Fibroblast of lung (primary cell): ENCODE data around the gene RNF2. TPM values are rescaled to one million over a fixed set of nuclear protein-coding genes. Genes with fewer than 3 reads are reported as not detected.

ENCODE experiments used
- DNase-seq, 2 donors: peaks; one replicate each; pipeline versions ENCODE4 v3.0.0 to v3.0.0-alpha.2; 2010; ENCODE audit warnings: low read depth in 2 of 2
- H2AFZ ChIP-seq: 2 replicates; pipeline ENCODE4 v1.5.1; 2012; ENCODE audit warnings: low read length, control low read depth, inconsistent platforms
- H3K27ac ChIP-seq: 2 replicates; pipeline ENCODE4 v1.5.1; 2011; ENCODE audit warnings: low read length, control low read depth; ENCODE audit not compliant: insufficient read depth
- H3K27me3 ChIP-seq: 2 replicates; pipeline ENCODE4 v1.5.1; 2011; ENCODE audit warnings: mild to moderate bottlenecking, low read length; ENCODE audit not compliant: control insufficient read depth, insufficient read depth
- H3K36me3 ChIP-seq: 2 replicates; pipeline ENCODE4 v1.5.1; 2011; ENCODE audit warnings: low read length; ENCODE audit not compliant: control insufficient read depth, insufficient read depth
- H3K4me1 ChIP-seq: 2 replicates; pipeline ENCODE4 v1.5.1; 2011; ENCODE audit warnings: low read length; ENCODE audit not compliant: control insufficient read depth, insufficient read depth; ENCODE audit errors: extremely low read depth
- H3K4me2 ChIP-seq: 2 replicates; pipeline ENCODE4 v1.5.1; 2011; ENCODE audit warnings: low read length, control low read depth; ENCODE audit not compliant: insufficient read depth; ENCODE audit errors: extremely low read depth
- H3K4me3 ChIP-seq, 4 experiments: fragments of 200-600 bp in 1 of 4; sonication (generic) in 1 of 4; replicated peaks in 1 of 4; 2 replicates each; pipeline ENCODE4 v1.5.1; 2011 to 2016; ENCODE audit warnings: low read length in 4 of 4, low read depth in 3 of 4, mild to moderate bottlenecking in 3 of 4, control low read depth in 2 of 4, inconsistent platforms in 1 of 4, mixed read lengths in 1 of 4; ENCODE audit not compliant: insufficient read depth in 1 of 4; ENCODE audit errors: control extremely low read depth in 1 of 4
- H3K79me2 ChIP-seq: 2 replicates; pipeline ENCODE4 v1.5.1; 2012; ENCODE audit warnings: mild to moderate bottlenecking, low read length, inconsistent platforms; ENCODE audit not compliant: control insufficient read depth, insufficient read depth
- H3K9ac ChIP-seq: 2 replicates; pipeline ENCODE4 v1.5.1; 2011; ENCODE audit warnings: mild to moderate bottlenecking, low read length, control low read depth; ENCODE audit not compliant: insufficient read depth
- H3K9me3 ChIP-seq: 2 replicates; pipeline ENCODE4 v1.5.1; 2012; ENCODE audit warnings: low read depth, low read length; ENCODE audit not compliant: control insufficient read depth, insufficient read depth
- H4K20me1 ChIP-seq: 2 replicates; pipeline ENCODE4 v1.5.1; 2011; ENCODE audit warnings: low read length; ENCODE audit not compliant: control insufficient read depth, insufficient read depth; ENCODE audit errors: extremely low read depth
- CTCF ChIP-seq, 2 donors: IDR thresholded peaks in 1 of 2; conservative IDR thresholded peaks in 1 of 2; 1 replicate in 1 of 2; 2 replicates in 1 of 2; pipeline ENCODE4 v1.5.1; 2011 to 2012; ENCODE audit warnings: low read length in 2 of 2, control low read depth in 1 of 2, inconsistent platforms in 1 of 2, low read depth in 1 of 2, mild to moderate bottlenecking in 1 of 2
- EZH2 ChIP-seq: IDR thresholded peaks from 2 replicates; pipeline ENCODE4 v1.5.1; 2012; ENCODE audit warnings: low read length, control low read depth, mild to moderate bottlenecking; ENCODE audit errors: missing control alignments
- polyA plus RNA-seq, 2 donors: library from polyadenylated mRNA; depleted of rRNA in 1 of 2; stranded (reverse) in 1 of 2; unstranded in 1 of 2; fragments of >200 nt; gene quantifications; 2 replicates each; pipeline ENCODE4 v1.2.1, GENCODE V29; 2011 to 2012; ENCODE audit warnings: missing spikeins in 1 of 2
- total RNA-seq: library from RNA; depleted of rRNA; stranded (reverse); fragments of >200 nt; gene quantifications from 2 replicates; pipeline ENCODE4 v1.2.1, GENCODE V29; 2014

Gene RNF2
- total and polyA plus RNA-seq, 2 donors (not counting 1 experiment from before 2014, with no cell fraction given): 19.7 to 40.6 TPM

- Histone ChIP-seq H3K79me2 (peaks cover 5% of the 10 kb centered on the region), H3K9ac (no peak overlapping the region), H4K20me1 (no peaks in the 10 kb centered on the region), H3K36me3 (no peaks in the 10 kb centered on the region), H3K27me3 (no peaks in the 10 kb centered on the region), H3K27ac (no peak overlapping the region), H2AFZ (no peak overlapping the region), H3K4me3 (no peak overlapping the region), H3K4me2 (no peak overlapping the region), H3K4me1 (no peaks in the 10 kb centered on the region), H3K9me3 (no peaks in the 10 kb centered on the region)
- no peak for DNase-seq
- no peak for TF ChIP-seq EZH2
- no peak for TF ChIP-seq CTCF (conservative IDR thresholded peaks at IDR 0.05 in 1 of 2, IDR thresholded peaks at IDR 0.05 in 1 of 2; ENCODE audit: low read depth in 1 of 2, low read length in 2 of 2)
Observed at GRCh38 chr1:185075476-185075875, 30.1 kb downstream of the RNF2 start.

- Histone ChIP-seq H3K79me2 (peaks cover 3% of the 10 kb centered on the region), H2AFZ (no peak overlapping the region), H3K4me1 (no peaks in the 10 kb centered on the region), H4K20me1 (no peaks in the 10 kb centered on the region), H3K27ac (no peak overlapping the region), H3K9me3 (no peaks in the 10 kb centered on the region), H3K9ac (no peak overlapping the region), H3K36me3 (no peaks in the 10 kb centered on the region), H3K4me2 (no peak overlapping the region), H3K27me3 (no peaks in the 10 kb centered on the region), H3K4me3 (no peak overlapping the region)
- TF ChIP-seq CTCF (conservative IDR thresholded peaks at IDR 0.05 in 1 of 2, IDR thresholded peaks at IDR 0.05 in 1 of 2; ENCODE audit: low read depth in 1 of 2, low read length in 2 of 2) (no peak), EZH2 (no peak)
- DNase-seq: no peak
Observed at GRCh38 chr1:185077374-185077773, 32.0 kb downstream of the RNF2 start.

- no peak overlapping the region for H2AFZ ChIP-seq
- H3K4me1 ChIP-seq: no peaks in the 10 kb centered on the region
- peaks cover 2% of the 10 kb centered on the region for H3K79me2 ChIP-seq
- no peaks in the 10 kb centered on the region for H3K9me3 ChIP-seq
- H3K4me2 ChIP-seq: no peak overlapping the region
- no peak for DNase-seq
- no peak overlapping the region for H3K4me3 ChIP-seq
- H3K27me3 ChIP-seq: no peaks in the 10 kb centered on the region
- H3K27ac ChIP-seq: no peak overlapping the region
- TF ChIP-seq EZH2 (no peak), CTCF (conservative IDR thresholded peaks at IDR 0.05 in 1 of 2, IDR thresholded peaks at IDR 0.05 in 1 of 2; ENCODE audit: low read depth in 1 of 2, low read length in 2 of 2) (no peak)
- H4K20me1 ChIP-seq: no peaks in the 10 kb centered on the region
- H3K36me3 ChIP-seq: no peaks in the 10 kb centered on the region
- H3K9ac ChIP-seq: no peak overlapping the region
Observed at GRCh38 chr1:185080422-185080821, 35.1 kb downstream of the RNF2 start.
